Pancreas (tissue), 10 donors: ENCODE measurements around the gene ARHGAP22. TPM values are rescaled to one million over a fixed set of nuclear protein-coding genes. Genes with fewer than 3 reads are reported as not detected.
A peak's percentile ranks its signal among the peaks of the same experiment; 100 is the strongest.
"Not testable (repeated sequence)": the region's sequence is repeated elsewhere in the genome, so short reads cannot be mapped to it uniquely, and the experiment has no call there.

Source experiments
- ATAC-seq, 4 donors: fragments of 200-7000 bp; cut with Tn5 transposase; one replicate each; pipeline versions ENCODE4 v1.8.0 to v1.9.1; 2020; ENCODE audit warnings: mild to moderate bottlenecking in 4 of 4, moderate library complexity in 4 of 4
- DNase-seq, 6 donors: peaks; one replicate each; pipeline ENCODE4 v3.0.0-alpha.2; 2020
- FAIRE-seq: peaks from 2 replicates; lab custom pipeline; 2012; peaks lifted over from hg19 to GRCh38; lab: Jason Lieb, UNC
- H3K27ac ChIP-seq, 4 donors: fragments of 200-600 bp; sonication (generic); 1 replicate in 3 of 4; 2 replicates in 1 of 4; pipeline versions ENCODE4 v1.5.0 to v1.8.0; 2020
- H3K27me3 ChIP-seq, 4 donors: fragments of 200-600 bp; one replicate each; pipeline ENCODE4 v1.8.0; 2021
- H3K36me3 ChIP-seq, 3 donors: fragments of 200-600 bp; sonication (generic) in 1 of 3; one replicate each; pipeline versions ENCODE4 v1.5.0 to v1.8.0; 2020 to 2021
- H3K4me1 ChIP-seq, 3 donors: fragments of 200-600 bp; one replicate each; pipeline ENCODE4 v1.8.0; 2021
- H3K4me3 ChIP-seq, 4 donors: fragments of 200-600 bp; sonication (generic) in 2 of 4; one replicate each; pipeline versions ENCODE4 v1.5.0 to v1.8.0; 2020 to 2021
- H3K9me3 ChIP-seq, 4 donors: fragments of 200-600 bp; one replicate each; pipeline ENCODE4 v1.8.0; 2021
- CTCF ChIP-seq, 4 donors: fragments of 200-600 bp; sonication (generic) in 3 of 4; IDR thresholded peaks; one replicate each; pipeline versions ENCODE4 v1.5.0 to v1.8.0; 2021; ENCODE audit warnings: antibody characterized with exemption in 4 of 4
- WGBS, 2 donors: extraction: QIAGEN DNeasy Blood & Tissue Kit; methylation state at CpG; one replicate each; pipeline ENCODE4 v1.1.7; 2013; 5-methylcytosine and 5-hydroxymethylcytosine counted together
- intact Hi-C, 3 donors: fragments of 100-400 bp; cut with DNase I; formaldehyde crosslinking; loops; one replicate each; pipeline versions ENCODE4 v1.11.1 to v1.14.2; 2022
- polyA plus RNA-seq, 2 donors: library from polyadenylated mRNA; stranded (reverse); fragments of 200-250 nt; gene quantifications; one replicate each; pipeline ENCODE4 v1.2.3, GENCODE V29; 2013
- total RNA-seq, 6 donors: library from RNA; stranded (reverse); fragmentation: NEBNext Ultra II Directional in 4 of 6; extraction: Animal tissue kit (Norgen Biotek cat#: 25700) in 4 of 6; gene quantifications; one replicate each; pipeline versions ENCODE4 v1.2.1 to v1.2.4, GENCODE V29; 2021 to 2023
- donor health status: healthy with polysubstance abuse.
- donor health status: DM: no; HTN: no; CAD: no; lungs with moderate emphysema.
- donor health status: DM: no; HTN: no; CAD: no.
- donor health status: control.
- donor health status: control.
- donor health status: Bipolar disorder and iron deficiency.
- donor health status: DM: yes; HTN: yes; CAD: no.
- donor health status: DM: no; HTN: no; CAD: no.
- donor health status: DM: no; HTN: no; CAD: no.
- donor health status: DM: yes; HTN: yes; CAD: no.

ARHGAP22 gene
- total and polyA plus RNA-seq, 8 donors = 1.1 to 6.0 (median 1.9) TPM

DNA sequence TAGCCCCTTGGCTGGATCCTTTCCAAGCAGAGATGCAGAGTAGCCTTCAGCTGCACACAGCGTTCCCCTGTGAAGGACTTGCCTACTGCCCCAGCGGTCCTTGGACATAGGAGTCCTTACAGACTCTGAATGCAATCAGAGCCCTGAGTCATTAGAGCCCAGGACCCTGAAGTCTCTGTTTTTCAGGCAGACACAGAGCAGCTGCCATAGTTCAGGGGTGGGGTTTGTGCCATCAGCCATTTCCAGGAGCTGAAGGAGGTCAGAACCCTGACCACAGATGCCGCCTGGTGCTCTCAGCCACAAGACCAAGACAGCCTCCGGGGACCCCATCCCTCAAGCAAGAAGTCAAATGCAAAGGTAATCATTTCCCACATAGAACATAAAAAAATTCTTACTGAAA lies 47.0 kb upstream of the ARHGAP22 start:
- intact Hi-C loops = loop anchor here in 2 of 3 donors (10.0 kb wide), 3 partner anchors 47 to 287 kb away; partner anchors contain the start of gene ARHGAP22 (in 1 of the 2)

GRCh38 chr10:48651293-48651692 lies 46.4 kb upstream of the ARHGAP22 start:
- no peaks in the 10 kb centered on the region for H3K9me3 ChIP-seq
- DNase-seq (no peak), FAIRE-seq (no peak), ATAC-seq (no peak)
- WGBS, 2 donors = 73 to 79% methylated on average over 2 of the region's 2 CpGs
- H3K36me3 ChIP-seq = no peaks in the 10 kb centered on the region
- H3K27ac ChIP-seq = no peak overlapping the region
- H3K4me3 ChIP-seq = no peak overlapping the region
- H3K27me3 ChIP-seq = no peaks in the 10 kb centered on the region
- TF ChIP-seq CTCF (IDR thresholded peaks at IDR 0.05) = no peak
- no peaks in the 10 kb centered on the region for H3K4me1 ChIP-seq
- intact Hi-C loops = loop anchor here in 2 of 3 donors (10.0 kb wide), 3 partner anchors 46 to 286 kb away; partner anchors contain the start of gene ARHGAP22 (in 1 of the 2)

More for the DNA sequence above, 47.0 kb upstream of the ARHGAP22 start:
- TF ChIP-seq CTCF (IDR thresholded peaks at IDR 0.05) = no peak
- H3K4me3 ChIP-seq = no peak overlapping the region
- H3K27me3 ChIP-seq = no peaks in the 10 kb centered on the region
- H3K4me1 ChIP-seq = no peaks in the 10 kb centered on the region
- H3K36me3 ChIP-seq = no peaks in the 10 kb centered on the region
- no peak for DNase-seq
- FAIRE-seq = no peak
- no peaks in the 10 kb centered on the region for H3K9me3 ChIP-seq
- H3K27ac ChIP-seq = no peak overlapping the region
- WGBS, 2 donors = 83 to 87% methylated on average over 4 of the region's 4 CpGs
- no peak for ATAC-seq

GRCh38 chr10:48649349-48649944 lies 44.6 kb upstream of the ARHGAP22 start:
- H3K36me3 ChIP-seq = no peaks in the 10 kb centered on the region
- no peaks in the 10 kb centered on the region for H3K9me3 ChIP-seq
- H3K4me3 ChIP-seq = no peak overlapping the region
- H3K4me1 ChIP-seq = no peaks in the 10 kb centered on the region
- FAIRE-seq = no peak
- TF ChIP-seq CTCF (IDR thresholded peaks at IDR 0.05) = no peak
- intact Hi-C loops = no loop called here
- WGBS, 2 donors = 66 to 70% methylated on average over 7 of the region's 7 CpGs
- H3K27me3 ChIP-seq = no peaks in the 10 kb centered on the region
- H3K27ac ChIP-seq = no peak overlapping the region
- no peak for DNase-seq
- peak in 1 of 4 donors; percentile 23 for ATAC-seq

DNA sequence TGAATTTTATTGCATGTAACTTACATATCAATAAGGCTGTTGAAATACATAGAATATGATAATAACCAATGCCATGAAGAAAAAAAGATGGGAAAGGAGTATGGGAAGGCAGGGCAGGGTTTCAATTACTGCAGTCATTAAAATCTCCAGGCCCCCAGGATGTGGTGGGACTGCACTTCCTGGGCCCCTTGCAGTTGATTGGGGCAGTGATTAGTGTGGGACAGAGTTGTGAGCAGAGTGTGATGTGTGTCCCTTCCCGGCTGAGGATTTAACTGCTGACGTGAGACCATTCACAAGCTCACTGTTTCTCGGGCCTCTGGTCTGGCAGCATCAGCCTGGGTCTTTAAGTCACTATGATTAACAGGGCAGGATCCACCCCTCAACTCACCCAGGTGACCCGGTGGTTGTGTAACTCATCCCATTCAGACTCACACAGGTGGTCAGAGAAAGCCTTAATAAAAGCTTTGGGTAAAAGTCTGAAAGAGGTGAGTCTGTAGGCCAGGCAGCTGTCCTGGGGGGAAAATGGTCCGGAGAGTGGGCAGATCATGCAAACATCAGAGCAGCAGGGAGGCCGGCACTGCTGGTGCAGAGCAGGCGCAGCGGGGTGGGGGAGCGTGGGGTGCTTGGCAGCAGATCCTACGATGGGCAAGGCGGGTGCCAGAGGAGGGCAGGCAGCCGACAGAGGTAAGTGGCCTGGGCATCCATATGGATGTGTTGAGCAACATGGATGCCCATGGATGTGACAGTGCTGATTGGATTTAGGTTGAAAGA lies 43.5 kb upstream of the ARHGAP22 start:
- no peaks in the 10 kb centered on the region for H3K9me3 ChIP-seq
- no peaks in the 10 kb centered on the region for H3K27me3 ChIP-seq
- DNase-seq (no peak), ATAC-seq (no peak), FAIRE-seq (no peak)
- H3K4me1 ChIP-seq = no peaks in the 10 kb centered on the region
- no peak overlapping the region for H3K4me3 ChIP-seq
- no peaks in the 10 kb centered on the region for H3K36me3 ChIP-seq
- no peak for TF ChIP-seq CTCF (IDR thresholded peaks at IDR 0.05)
- H3K27ac ChIP-seq = no peak overlapping the region
- intact Hi-C loops = no loop called here
- WGBS, 2 donors = 77 to 78% methylated on average over 12 of the region's 12 CpGs

DNA sequence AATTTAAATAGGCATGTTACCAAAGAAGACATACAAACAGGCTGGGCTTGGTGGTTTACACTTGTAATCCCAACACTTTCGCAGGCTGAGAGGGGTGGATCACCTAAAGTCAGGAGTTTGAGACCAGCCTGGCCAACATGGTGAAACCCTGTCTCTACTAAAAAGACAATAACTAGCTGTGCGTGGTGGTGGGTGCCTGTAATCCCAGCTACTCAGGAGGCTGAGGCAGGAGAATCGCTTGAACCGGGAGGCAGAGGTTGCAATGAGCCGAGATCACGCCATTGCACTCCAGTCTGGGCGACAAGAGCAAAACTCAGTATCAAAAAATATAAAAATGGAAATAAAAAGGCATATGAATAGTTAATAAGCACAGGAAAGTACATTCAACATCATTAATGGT lies 42.2 kb upstream of the ARHGAP22 start:
- intact Hi-C loops, H3K9me3 ChIP-seq, H3K4me3 ChIP-seq, H3K4me1 ChIP-seq, DNase-seq, FAIRE-seq, ATAC-seq, H3K27me3 ChIP-seq, H3K36me3 ChIP-seq, H3K27ac ChIP-seq: not testable (repeated sequence)
- 94% methylated on average over 7 of the region's 7 CpGs for WGBS, 2 donors
